ENCODE data around the gene L3MBTL4. TPM values are rescaled to one million over a fixed set of nuclear protein-coding genes. Genes with fewer than 3 reads are reported as not detected.

The L3MBTL4 gene
- total RNA-seq, 1 experiment from 2014 or later = 0.87 TPM

GRCh38 chr18:6366776-6367175 is 47.9 kb downstream of the L3MBTL4 start:
- in situ Hi-C loops (cut with HindIII; ENCODE audit: low pct_unique_long_range_greater_than_20kb, low sequenced_read_pairs) = no loop called here
- no peaks in the 10 kb centered on the region for H3K36me3 ChIP-seq (ENCODE audit: control insufficient read depth, insufficient read depth, low read length)
- no TSS peak for BruUV-seq (replicated peaks)
- H3K27me3 ChIP-seq (ENCODE audit: control insufficient read depth, insufficient read depth, low read length) = no peaks in the 10 kb centered on the region
- CTCF ChIA-PET = no interaction called here
- H3K9me3 ChIP-seq (ENCODE audit: control insufficient read depth, insufficient read depth, low read depth, low read length) = no peaks in the 10 kb centered on the region
- intact Hi-C loops (cut with micrococcal nuclease; ENCODE audit: unreplicated experiment) = no loop called here
- no peak overlapping the region for H3K4me3 ChIP-seq (ENCODE audit: low read depth in 2 of 2, low read length in 2 of 2)
- POLR2A ChIA-PET = interaction anchor here (0.6 kb wide), 1 partner anchor 77 kb away, joined by 4 read pairs; no protein-coding TSS in a partner anchor
- ATAC-seq (no peak), DNase-seq (ENCODE audit: low read depth, low spot score) (no peak)
- H3K27ac ChIP-seq (ENCODE audit: low read length) = no peak overlapping the region
- TF ChIP-seq REST (IDR thresholded peaks at IDR 0.05; ENCODE audit: insufficient read depth in 1 of 2, low read depth in 2 of 2, low read length in 1 of 2) (no peak), POLR2AphosphoS5 (IDR thresholded peaks at IDR 0.05; ENCODE audit: low read depth, low read length) (no peak), SIN3A (IDR thresholded peaks at IDR 0.05; ENCODE audit: borderline replicate concordance, insufficient read depth, low read depth, low read length) (no peak), CTCF (IDR thresholded peaks at IDR 0.05) (no peak), TCF7L2 (IDR thresholded peaks at IDR 0.05; ENCODE audit: low read depth, low read length) (no peak)
- no peaks in the 10 kb centered on the region for H3K4me1 ChIP-seq (ENCODE audit: control insufficient read depth, insufficient read depth, low read length)

- no peaks in the 10 kb centered on the region for H3K36me3 ChIP-seq (ENCODE audit: control insufficient read depth, insufficient read depth, low read length)
- POLR2A ChIA-PET = no interaction called here
- BruUV-seq (replicated peaks) = no TSS peak
- CTCF ChIA-PET = no interaction called here
- no peak overlapping the region for H3K27ac ChIP-seq (ENCODE audit: low read length)
- no peaks in the 10 kb centered on the region for H3K4me1 ChIP-seq (ENCODE audit: control insufficient read depth, insufficient read depth, low read length)
- DNase-seq (ENCODE audit: low read depth, low spot score) (no peak), ATAC-seq (no peak)
- intact Hi-C loops (cut with micrococcal nuclease; ENCODE audit: unreplicated experiment) = no loop called here
- in situ Hi-C loops (cut with HindIII; ENCODE audit: low pct_unique_long_range_greater_than_20kb, low sequenced_read_pairs) = no loop called here
- H3K27me3 ChIP-seq (ENCODE audit: control insufficient read depth, insufficient read depth, low read length) = no peaks in the 10 kb centered on the region
- H3K4me3 ChIP-seq (ENCODE audit: low read depth in 2 of 2, low read length in 2 of 2) = no peak overlapping the region
- TF ChIP-seq REST (IDR thresholded peaks at IDR 0.05; ENCODE audit: insufficient read depth in 1 of 2, low read depth in 2 of 2, low read length in 1 of 2) = no peak
- no peak for TF ChIP-seq POLR2AphosphoS5 (IDR thresholded peaks at IDR 0.05; ENCODE audit: low read depth, low read length)
- no peak for TF ChIP-seq SIN3A (IDR thresholded peaks at IDR 0.05; ENCODE audit: borderline replicate concordance, insufficient read depth, low read depth, low read length)
- TF ChIP-seq CTCF (IDR thresholded peaks at IDR 0.05) = no peak
- TF ChIP-seq TCF7L2 (IDR thresholded peaks at IDR 0.05; ENCODE audit: low read depth, low read length) = no peak
- no peaks in the 10 kb centered on the region for H3K9me3 ChIP-seq (ENCODE audit: control insufficient read depth, insufficient read depth, low read depth, low read length)
Observed at GRCh38 chr18:6365385-6365784, 49.3 kb downstream of the L3MBTL4 start.

All from Panc1 (cell line).